GM19395 (cell line): ENCODE measurements around the gene SLC23A3.

ENCODE experiments used
- ATAC-seq: cut with Tn5 transposase; IDR thresholded peaks from one replicate; pipeline ENCODE4 v1.9.1; 2021; ENCODE audit warnings: mild to moderate bottlenecking, moderate library complexity; ENCODE audit not compliant: unreplicated experiment

The SLC23A3 gene

DNA sequence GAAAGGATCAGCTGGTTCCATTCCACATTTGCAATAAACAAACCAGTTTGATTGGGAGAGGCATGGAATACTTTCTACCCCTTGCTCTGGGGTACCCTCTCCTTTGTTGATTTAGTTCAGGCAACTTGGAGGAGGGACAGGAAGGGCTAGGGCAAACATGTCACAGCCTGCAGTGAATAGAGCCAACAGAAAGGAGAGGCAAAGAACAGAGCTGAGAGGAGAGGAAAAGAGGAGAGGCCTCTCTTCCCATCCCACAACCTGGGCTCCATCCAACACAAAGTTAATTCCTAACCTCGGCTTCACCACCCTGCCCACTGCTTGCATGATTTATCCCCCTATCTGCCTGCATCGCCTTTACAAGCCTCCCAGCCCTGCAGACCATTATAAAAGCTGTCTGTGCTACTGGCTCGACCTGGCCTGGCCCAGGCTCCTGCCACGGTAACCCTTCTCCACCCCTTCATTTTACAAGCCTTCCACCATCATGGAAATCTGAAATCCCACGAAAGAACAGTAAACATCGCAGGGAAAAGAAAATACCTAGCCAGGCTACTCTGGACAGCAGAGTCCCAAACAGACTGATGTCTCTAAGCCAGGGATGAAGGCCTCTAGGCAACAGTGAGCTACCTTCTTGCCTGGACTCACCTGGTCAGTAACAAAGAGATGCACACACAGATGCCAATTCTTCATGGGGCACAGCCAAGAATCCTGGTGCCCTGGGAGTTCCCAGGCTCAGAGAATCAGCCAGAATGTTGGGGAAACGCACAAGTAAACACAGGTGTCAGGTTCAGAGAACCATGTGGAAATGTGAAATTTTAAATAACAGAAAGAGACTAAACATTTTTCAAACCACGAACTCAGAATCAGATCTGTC is 52.8 kb downstream of the SLC23A3 start:
- no peak for ATAC-seq

DNA sequence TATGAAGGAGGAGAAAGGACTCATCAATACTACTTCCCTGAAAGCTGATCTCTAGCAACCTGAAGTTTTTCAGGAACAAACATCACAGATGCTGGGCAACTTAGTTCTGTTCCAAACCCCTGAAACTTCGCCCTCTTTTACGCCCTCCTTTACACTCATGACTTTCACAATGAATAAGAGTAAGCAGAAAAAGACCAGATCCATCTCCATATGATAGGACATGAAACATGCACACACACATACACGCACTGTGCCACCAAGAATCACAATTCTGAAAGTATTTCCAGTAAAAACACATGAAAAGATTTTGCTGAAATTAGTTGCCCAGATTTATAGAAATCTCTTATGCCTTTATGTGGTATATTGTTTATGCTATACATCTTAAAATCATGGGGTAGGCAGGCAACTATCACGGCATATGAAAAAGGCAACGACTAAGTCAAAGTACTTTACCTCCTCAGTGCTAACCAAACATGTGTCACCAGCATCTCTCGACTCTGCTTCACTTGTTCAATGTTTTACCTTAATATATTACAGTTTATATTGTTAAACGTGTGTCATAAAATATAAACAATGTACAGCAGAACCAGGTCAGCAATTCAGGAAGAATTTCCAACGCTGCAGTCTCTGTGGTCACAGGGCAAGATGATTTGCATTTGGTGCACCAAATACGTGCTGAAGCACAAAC is 57.0 kb downstream of the SLC23A3 start:
- no peak for ATAC-seq

DNA sequence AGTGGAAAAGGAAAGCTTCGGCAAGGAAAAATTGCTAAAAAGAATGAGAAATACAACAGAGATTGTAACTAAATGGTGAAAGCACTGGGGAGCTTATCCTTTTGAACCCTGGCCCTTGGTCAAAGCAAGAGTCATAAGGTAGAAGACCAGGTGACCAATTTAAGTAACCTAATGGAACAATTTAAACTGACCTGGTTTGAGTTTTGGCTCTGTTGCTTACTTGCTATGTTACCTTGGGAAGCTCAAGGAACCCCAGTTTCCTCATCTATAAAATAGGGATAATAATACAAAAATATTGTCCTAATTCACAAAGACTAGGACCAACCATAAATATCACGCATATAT is 57.8 kb downstream of the SLC23A3 start:
- no peak for ATAC-seq
